CMK (cell line): Measurements from ENCODE around the gene PPP1R3F.

Experiments used
- DNase-seq: peaks from one replicate; pipeline ENCODE4 v3.0.0-alpha.2; 2010; ENCODE audit warnings: low read depth

The PPP1R3F gene

DNA sequence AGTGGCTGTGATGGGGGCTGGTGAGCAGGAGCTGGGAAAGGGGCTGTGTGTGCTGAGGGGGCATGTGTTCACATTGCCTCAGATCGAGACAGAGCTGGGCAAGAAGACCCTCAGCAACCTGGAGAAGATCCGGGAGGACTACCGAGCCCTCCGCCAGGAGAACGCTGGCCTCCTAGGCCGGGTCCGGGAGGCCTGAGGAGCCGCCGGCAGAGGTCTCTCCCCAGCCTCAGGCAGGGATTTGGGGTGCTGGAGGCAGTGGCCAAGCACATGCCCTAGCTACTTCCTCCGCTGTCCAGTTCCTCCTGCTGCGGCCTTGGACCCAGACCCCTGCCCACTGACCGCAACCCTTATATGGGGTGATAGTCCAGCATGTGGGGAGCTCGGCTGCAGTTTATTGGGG, 19.5 kb upstream of the PPP1R3F start:
- DNase-seq, result no peak

- no peak for DNase-seq
These were observed 19.0 kb upstream of the PPP1R3F start for GRCh38 chrX:49250578-49250977.

GRCh38 chrX:49251325-49251724, 18.3 kb upstream of the PPP1R3F start:
- no peak for DNase-seq

- DNase-seq, result no peak
These were observed 15.0 kb upstream of the PPP1R3F start for GRCh38 chrX:49254639-49255038.

DNA sequence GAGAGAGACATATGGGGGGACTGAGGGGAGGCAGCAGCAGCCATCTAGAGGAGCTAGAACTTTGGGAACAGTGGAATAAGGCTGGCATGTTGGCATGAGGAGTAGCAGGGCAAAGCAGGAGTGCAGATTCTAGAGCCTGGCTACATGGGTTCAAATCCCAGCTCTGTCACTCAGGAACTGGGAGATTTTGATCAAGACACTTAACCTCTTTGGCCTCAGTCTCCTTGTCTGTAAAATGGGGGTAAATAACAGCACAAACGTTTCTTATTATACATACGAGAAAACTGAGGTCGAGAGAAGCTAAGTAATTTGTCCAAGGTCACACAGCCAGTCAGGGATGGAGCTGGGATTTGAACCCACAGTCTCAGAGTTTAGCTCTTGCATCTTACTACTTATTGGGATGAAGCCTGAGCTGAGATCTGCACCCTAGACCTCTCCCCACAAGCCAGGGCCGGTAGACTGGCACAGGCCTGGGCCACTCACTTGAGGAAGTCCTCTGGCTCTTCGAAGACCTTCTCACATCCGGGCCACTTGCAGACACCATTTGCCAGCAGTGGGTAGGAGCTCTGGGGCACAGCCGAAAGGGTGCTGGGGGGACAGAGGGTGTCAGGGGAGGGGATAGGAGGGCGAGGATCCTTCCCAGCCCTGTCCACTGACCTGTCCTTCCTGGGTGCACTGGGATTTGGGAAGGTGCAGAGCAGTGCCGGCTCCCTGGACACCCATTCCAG, 13.2 kb upstream of the PPP1R3F start:
- DNase-seq, result no peak

GRCh38 chrX:49257074-49257790, 12.4 kb upstream of the PPP1R3F start:
- DNase-seq, result no peak

- DNase-seq, result no peak
These were observed 11.5 kb upstream of the PPP1R3F start for GRCh38 chrX:49257846-49258748.

DNA sequence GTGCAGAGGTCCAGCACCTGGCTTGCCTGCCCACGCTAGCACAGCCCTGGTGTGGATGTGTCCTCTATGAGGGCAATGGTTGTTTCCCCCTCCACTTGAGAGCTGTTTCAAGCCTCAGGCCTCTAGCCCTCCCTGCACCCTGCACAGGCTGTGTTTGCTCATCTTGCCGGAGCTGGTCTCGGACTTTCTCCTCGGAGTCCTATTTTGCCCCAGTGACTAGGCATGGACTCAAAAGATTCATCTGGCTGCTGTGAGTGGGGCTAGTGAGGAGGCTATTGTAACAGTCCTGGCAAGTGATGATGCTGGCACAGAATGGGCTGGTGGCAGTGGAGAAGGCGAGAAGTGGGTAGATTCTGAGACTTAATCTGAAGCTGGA, 10.9 kb upstream of the PPP1R3F start:
- no peak for DNase-seq

- DNase-seq, result no peak
These were observed 9.2 kb upstream of the PPP1R3F start for GRCh38 chrX:49260221-49260985.

DNA sequence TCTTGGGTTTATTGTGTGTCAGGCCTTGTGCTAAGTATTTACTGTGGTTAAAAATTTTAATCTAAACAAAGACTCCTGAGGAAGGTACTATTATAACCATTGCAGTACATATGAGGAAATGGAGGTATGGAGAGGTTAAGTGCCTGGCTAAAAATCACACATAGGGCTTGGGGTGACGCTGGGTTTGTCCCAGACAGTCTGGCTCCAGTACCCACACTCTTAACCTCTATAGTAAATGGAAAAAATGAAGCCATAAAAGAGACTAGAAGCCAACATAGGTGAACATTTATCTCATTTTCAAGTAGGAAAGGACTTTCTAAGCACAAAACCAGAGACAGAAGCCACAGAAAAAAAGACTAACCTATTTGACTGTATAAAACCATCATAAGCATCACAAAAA, 7.0 kb upstream of the PPP1R3F start:
- DNase-seq, result no peak

GRCh38 chrX:49263631-49264030, 6.0 kb upstream of the PPP1R3F start:
- no peak for DNase-seq

- no peak for DNase-seq
These were observed 5.1 kb upstream of the PPP1R3F start, which contains the start of gene FOXP3 for GRCh38 chrX:49264460-49264859. Gene FOXP3 (minus strand): TSS chrX:49264710. CDS start chrX:49258505, 6,205 bp downstream.

DNA sequence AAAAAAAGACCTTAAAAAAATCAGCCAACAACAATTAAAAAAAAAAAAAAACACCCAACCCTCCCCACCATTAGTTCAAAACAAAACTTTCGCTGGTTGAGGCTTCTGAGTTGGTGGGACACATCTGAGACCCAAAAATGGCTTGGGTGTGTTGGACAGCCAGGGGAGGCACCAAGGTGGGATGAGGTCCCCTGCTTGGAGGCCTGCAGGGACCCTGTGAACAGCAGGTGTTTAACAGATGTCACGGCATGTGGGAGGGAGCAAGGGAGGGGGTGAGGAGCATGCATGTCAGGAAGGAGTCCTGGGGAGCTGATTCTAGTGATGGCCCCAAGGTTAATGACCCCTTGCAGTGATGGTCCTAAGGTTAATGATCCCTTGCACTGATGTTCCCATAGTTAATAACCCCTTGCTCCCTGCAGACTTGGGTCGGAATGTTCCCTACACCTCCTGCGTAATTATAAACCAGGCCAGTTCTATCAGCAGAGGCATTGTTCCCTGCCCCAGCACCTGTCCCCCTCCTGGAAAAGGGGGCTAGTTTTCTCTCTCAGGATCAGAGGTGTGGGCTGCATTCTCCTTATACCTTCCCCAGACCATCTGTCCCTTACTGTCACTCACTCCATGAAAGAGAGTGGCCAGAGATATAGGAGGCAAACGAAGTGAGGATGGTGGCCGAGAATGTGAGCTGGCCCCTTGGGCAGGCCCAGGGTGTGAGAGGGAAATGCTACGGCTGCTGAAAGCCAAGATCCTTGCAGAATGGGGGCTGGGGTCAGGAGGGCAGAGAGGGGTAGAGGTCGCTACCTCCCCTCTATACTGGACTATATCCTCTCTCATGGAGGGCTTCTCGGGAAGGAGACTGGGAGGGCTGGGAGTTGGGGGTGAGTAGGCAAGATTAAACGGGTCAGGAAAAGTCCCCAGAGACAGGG, 2.8 kb upstream of the PPP1R3F start:
- no peak for DNase-seq

DNA sequence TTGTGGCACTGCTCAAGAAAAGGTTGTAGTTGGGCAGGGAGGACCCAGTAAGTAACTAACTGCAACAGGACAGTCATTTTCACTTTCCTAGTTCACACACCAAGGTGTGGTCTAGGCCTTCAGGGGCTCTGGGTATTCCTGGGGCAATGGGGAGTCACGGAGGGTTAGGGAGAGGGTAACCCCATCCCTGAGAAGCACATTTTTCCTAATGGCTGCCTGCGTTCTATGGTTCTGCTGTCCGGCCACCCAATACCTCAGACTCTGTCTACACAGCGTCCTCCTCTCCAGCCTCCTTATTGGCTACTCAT, 937 bp upstream of the PPP1R3F start:
- DNase-seq, result no peak

DNA sequence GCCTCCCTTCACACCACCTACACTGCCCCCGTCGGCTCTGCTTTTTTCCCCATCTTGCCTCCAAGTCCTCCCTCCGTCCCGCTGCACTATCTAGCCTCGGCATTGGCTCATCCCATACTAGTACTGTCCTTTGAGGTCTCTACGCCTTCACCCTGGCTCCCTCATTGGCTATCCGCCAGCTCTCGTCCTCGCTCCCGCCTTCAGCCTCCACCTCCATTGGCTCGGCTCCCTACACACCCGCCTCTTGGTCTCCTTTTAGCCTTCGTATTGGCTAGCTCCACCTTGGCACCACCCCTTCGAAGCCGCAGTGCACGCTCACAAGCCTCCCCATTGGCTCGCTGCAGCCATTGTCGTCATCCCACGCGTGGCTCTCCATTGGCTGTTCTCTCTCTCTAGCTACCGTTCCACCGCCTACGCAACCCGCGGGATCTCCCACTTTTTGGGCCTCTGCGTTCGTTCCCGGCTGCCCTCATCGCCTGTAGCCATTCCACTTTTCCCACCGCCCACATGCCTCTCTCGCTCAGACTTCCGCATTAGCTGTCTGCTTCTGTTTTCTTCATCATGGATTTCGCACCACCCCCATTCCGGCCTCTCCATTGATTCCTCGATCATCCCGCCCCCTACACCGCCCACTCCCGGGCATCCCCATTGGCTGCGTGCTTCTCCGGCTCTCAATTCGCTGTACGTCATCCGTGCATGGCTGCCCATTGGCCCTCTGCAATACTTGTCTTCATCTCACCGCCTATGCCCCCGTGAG, 405 bp upstream of the PPP1R3F start:
- DNase-seq, result peak; percentile 96

DNA sequence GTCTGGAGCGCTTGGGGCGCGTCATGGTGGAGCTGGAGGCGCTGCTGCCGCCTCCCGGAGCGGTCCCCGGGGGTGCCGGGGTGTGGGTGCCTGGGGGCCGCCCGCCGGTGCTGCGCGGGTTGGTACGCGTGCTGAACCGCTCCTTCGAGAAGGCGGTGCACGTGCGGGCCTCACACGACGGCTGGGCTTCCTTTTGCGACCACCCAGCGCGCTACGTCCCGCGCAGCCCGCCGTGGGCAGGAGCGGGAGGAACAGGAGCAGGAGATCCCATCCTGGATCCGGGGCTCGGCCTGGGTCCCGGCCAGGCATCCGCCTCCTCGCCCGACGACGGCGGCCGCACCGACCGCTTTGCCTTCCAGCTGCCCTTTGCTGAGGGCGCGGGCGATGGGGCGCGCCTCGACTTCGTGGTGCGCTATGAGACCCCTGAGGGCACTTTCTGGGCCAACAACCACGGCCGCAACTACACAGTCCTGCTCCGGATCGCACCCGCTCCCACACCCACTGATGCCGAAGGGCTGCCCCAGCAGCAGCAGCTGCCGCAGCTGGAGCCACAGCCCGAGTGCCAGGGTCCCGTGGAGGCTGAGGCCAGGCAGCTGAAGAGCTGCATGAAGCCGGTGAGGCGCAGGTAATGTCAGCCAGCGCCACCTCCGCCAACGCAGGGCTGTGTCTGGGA, 792 bp downstream of the PPP1R3F start:
- DNase-seq, result no peak

DNA sequence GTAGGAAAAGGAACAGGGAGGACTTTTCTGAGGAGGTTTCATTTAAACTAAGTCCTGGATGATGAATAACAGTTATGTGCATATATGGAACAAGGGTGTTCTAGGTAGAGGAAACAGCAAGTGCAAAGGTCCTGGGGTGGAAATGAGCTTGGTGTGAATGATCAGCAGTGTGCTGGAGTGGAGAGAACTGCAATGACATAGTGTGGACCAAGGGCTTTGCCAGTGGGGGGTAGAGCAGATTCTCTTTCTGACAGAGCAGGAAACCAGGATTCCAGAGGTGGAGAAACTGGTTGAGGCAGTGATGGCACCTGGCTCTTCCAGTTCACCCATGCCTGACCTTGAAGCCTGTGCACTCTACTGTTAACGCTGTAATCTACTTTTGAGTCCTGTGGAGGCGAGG, 1.7 kb downstream of the PPP1R3F start:
- no peak for DNase-seq

- no peak for DNase-seq
These were observed 2.8 kb downstream of the PPP1R3F start for GRCh38 chrX:49272421-49272820.

- DNase-seq, result no peak
These were observed 3.7 kb downstream of the PPP1R3F start for GRCh38 chrX:49273181-49273727.
